GM12878 (cell line): ENCODE results near the gene KPTN. TPM values are rescaled to one million over a fixed set of nuclear protein-coding genes. Genes with fewer than 3 reads are reported as not detected.

Source experiments
- ATAC-seq: fragments of 200-7000 bp; cut with Tn5 transposase; 3 replicates; pipeline ENCODE4 v1.9.1; 2020; ENCODE audit warnings: mild to moderate bottlenecking, moderate library complexity
- BruUV-seq: library from RNA; stranded (reverse); fragments of 400-500 nt; replicated peaks from 2 replicates; lab custom pipeline; 2021; lab: Mats Ljungman, UMichigan
- CTCF ChIA-PET: fragments of 300-600 bp; sonication (Branson Sonifier 250); formaldehyde crosslinking; extraction: SDS; loops from one replicate; lab custom pipeline; 2021; ENCODE audit warnings: inconsistent platforms; lab: Yijun Ruan, JAX
- POLR2A ChIA-PET: fragments of 350-600 bp; formaldehyde crosslinking; extraction: SDS; loops from one replicate; lab custom pipeline; 2021; ENCODE audit warnings: inconsistent platforms; lab: Charles Lee
- RAD21 ChIA-PET: fragments of 300-600 bp; sonication (Branson Sonifier 250); formaldehyde crosslinking; loops from one replicate; lab custom pipeline; 2023; ENCODE audit warnings: antibody characterized with exemption; ENCODE audit not compliant: unreplicated experiment; lab: Charles Lee
- SMC1A ChIA-PET: fragments of 300-600 bp; sonication (Branson Sonifier 250); formaldehyde crosslinking; loops from one replicate; lab custom pipeline; 2023; ENCODE audit not compliant: unreplicated experiment, uncharacterized antibody; lab: Charles Lee
- DNase-seq: peaks from one replicate; pipeline ENCODE4 v3.0.0-alpha.2; 2011; ENCODE audit warnings: low read depth, low spot score
- FAIRE-seq: peaks from 3 replicates; lab custom pipeline; 2011; peaks lifted over from hg19 to GRCh38; lab: Jason Lieb, UNC
- H2AFZ ChIP-seq: 2 replicates; pipeline ENCODE4 v1.6.0; 2011; ENCODE audit warnings: low read depth, low read length, control low read depth; ENCODE audit not compliant: control insufficient read depth
- H3K27ac ChIP-seq: 2 replicates; pipeline ENCODE4 v1.5.1; 2011; ENCODE audit warnings: control low read depth; ENCODE audit not compliant: control insufficient read depth, insufficient read depth
- H3K27me3 ChIP-seq, 2 experiments: replicated peaks in 1 of 2; 2 replicates each; pipeline versions ENCODE4 v1.6.0 to v1.6.1; 2011; ENCODE audit warnings: low read length in 1 of 2; ENCODE audit not compliant: control insufficient read depth in 2 of 2, insufficient read depth in 2 of 2
- H3K36me3 ChIP-seq, 2 experiments: 2 replicates each; pipeline ENCODE4 v1.5.1; 2011; ENCODE audit warnings: low read length in 1 of 2; ENCODE audit not compliant: control insufficient read depth in 2 of 2, insufficient read depth in 2 of 2
- H3K4me1 ChIP-seq: 2 replicates; pipeline ENCODE4 v1.6.1; 2011; ENCODE audit warnings: mild to moderate bottlenecking, low read length, moderate library complexity, mixed read lengths; ENCODE audit not compliant: control insufficient read depth, insufficient read depth
- H3K4me2 ChIP-seq: 2 replicates; pipeline ENCODE4 v1.6.0; 2011; ENCODE audit warnings: control low read depth; ENCODE audit not compliant: control insufficient read depth, insufficient read depth
- H3K4me3 ChIP-seq: fragments of 200-600 bp; sonication (generic); 2 replicates; pipeline ENCODE4 v1.5.1; 2016
- H3K79me2 ChIP-seq: 2 replicates; pipeline ENCODE4 v1.6.0; 2011; ENCODE audit warnings: low read length; ENCODE audit not compliant: control insufficient read depth, insufficient read depth
- H3K9ac ChIP-seq: 2 replicates; pipeline ENCODE4 v1.8.0; 2011; ENCODE audit warnings: low read length, control low read depth, mixed read lengths; ENCODE audit not compliant: control insufficient read depth, insufficient read depth
- H3K9me3 ChIP-seq: replicated peaks from 3 replicates; pipeline ENCODE4 v1.5.1; 2011; ENCODE audit warnings: mild to moderate bottlenecking, low read length; ENCODE audit not compliant: control insufficient read depth, insufficient read depth
- H4K20me1 ChIP-seq: 2 replicates; pipeline ENCODE4 v1.6.0; 2011; ENCODE audit not compliant: control insufficient read depth, insufficient read depth
- BHLHE40 ChIP-seq, 2 experiments: fragments of 450-650 bp in 1 of 2; IDR thresholded peaks; 2 replicates each; pipeline ENCODE4 v1.6.1; 2011 to 2017; ENCODE audit warnings: low read depth in 2 of 2, borderline replicate concordance in 1 of 2, improper control_type of control experiment in 1 of 2, low read length in 1 of 2, mild to moderate bottlenecking in 1 of 2
- CREB1 ChIP-seq: IDR thresholded peaks from 2 replicates; pipeline ENCODE4 v1.6.1; 2012; ENCODE audit warnings: low read depth, mild to moderate bottlenecking, inconsistent platforms
- ESRRA ChIP-seq: IDR thresholded peaks from 2 replicates; pipeline ENCODE4 v1.6.1; 2012; ENCODE audit warnings: mild to moderate bottlenecking, low read length, improper control_type of control experiment
- FOXK2 ChIP-seq: fragments of 450-650 bp; IDR thresholded peaks from 2 replicates; pipeline ENCODE4 v1.6.1; 2017; ENCODE audit warnings: mild to moderate bottlenecking, moderate library complexity
- MTA3 ChIP-seq: IDR thresholded peaks from 2 replicates; pipeline ENCODE4 v1.6.1; 2012; ENCODE audit warnings: low read length, inconsistent platforms, borderline replicate concordance
- MYC ChIP-seq: IDR thresholded peaks from 2 replicates; pipeline ENCODE4 v1.6.1; 2011; ENCODE audit warnings: mild to moderate bottlenecking, low read length, moderate library complexity, inconsistent platforms; ENCODE audit not compliant: insufficient read depth, insufficient replicate concordance, insufficient read length, severe bottlenecking
- NFYB ChIP-seq: IDR thresholded peaks from 2 replicates; pipeline ENCODE4 v1.6.1; 2011; ENCODE audit warnings: low read depth, mild to moderate bottlenecking, low read length, improper control_type of control experiment, moderate library complexity; ENCODE audit not compliant: insufficient read depth
- RUNX3 ChIP-seq: IDR thresholded peaks from 2 replicates; pipeline ENCODE4 v1.6.1; 2012; ENCODE audit warnings: low read length, inconsistent platforms
- STAT1 ChIP-seq: fragments of 450-650 bp; conservative IDR thresholded peaks from 2 replicates; pipeline ENCODE4 v1.6.1; 2014; ENCODE audit warnings: antibody characterized with exemption, mild to moderate bottlenecking
- TCF12 ChIP-seq: IDR thresholded peaks from 2 replicates; pipeline ENCODE4 v1.6.1; 2011; ENCODE audit warnings: low read depth, mild to moderate bottlenecking, low read length
- TCF3 ChIP-seq: IDR thresholded peaks from 2 replicates; pipeline ENCODE4 v1.6.1; 2012; ENCODE audit warnings: low read depth, mild to moderate bottlenecking, low read length, borderline replicate concordance; ENCODE audit not compliant: insufficient read depth
- WGBS: methylation state at CpG from one replicate; pipeline ENCODE4 v1.1.6; 2016; ENCODE audit warnings: low lambda C conversion rate; ENCODE audit not compliant: insufficient replicate concordance, insufficient coverage; ENCODE audit errors: missing lambda C conversion rate; 5-methylcytosine and 5-hydroxymethylcytosine counted together
- in situ Hi-C: fragments of 300-500 bp; cut with MboI; formaldehyde crosslinking; loops from 9 replicates; pipeline ENCODE4 v1.14.3; 2018; ENCODE audit warnings: mixed read lengths
- intact Hi-C: fragments of 100-400 bp; cut with micrococcal nuclease; formaldehyde crosslinking; loops from one replicate; pipeline ENCODE4 v1.14.2; 2022; ENCODE audit not compliant: unreplicated experiment
- polyA plus RNA-seq, 11 experiments: library from polyadenylated mRNA; depleted of rRNA in 4 of 11; unstranded in 6 of 11; stranded (reverse) in 5 of 11; fragments of >200 nt; fragmentation: Nextera tagmentation in 4 of 11; fragmentation: Illumina TruSeq in 1 of 11; extraction: Ambion mirVana in 4 of 11; extraction: Trizol in 1 of 11; gene quantifications; 1 replicate in 1 of 11; 2 replicates in 10 of 11; pipeline versions ENCODE4 v1.2.1 to v1.2.3, GENCODE V29; 2011 to 2016; ENCODE audit warnings: inconsistent platforms in 2 of 11, missing spikeins in 2 of 11, low read depth in 1 of 11
- total RNA-seq, 4 experiments: library from RNA; depleted of rRNA in 3 of 4; stranded (reverse); fragments of >200 nt in 3 of 4; fragmentation: Illumina TruSeq in 1 of 4; extraction: Trizol in 1 of 4; gene quantifications; 2 replicates each; pipeline versions ENCODE4 v1.2.1 to v1.2.3, GENCODE V29; 2013 to 2021
- TF ChIP-seq, protein P1 (sequence below): IDR thresholded peaks from 2 replicates; pipeline ENCODE4 v1.6.1; 2011; ENCODE audit warnings: borderline replicate concordance, low read depth, mild to moderate bottlenecking, moderate library complexity, low read length; ENCODE audit not compliant: insufficient read depth, poor library complexity, severe bottlenecking
- TF ChIP-seq, protein P2 (sequence below): fragments of 450-650 bp; conservative IDR thresholded peaks from 2 replicates; pipeline ENCODE4 v1.6.1; 2017; ENCODE audit warnings: mild to moderate bottlenecking, moderate library complexity
- TF ChIP-seq, protein P3 (sequence below): IDR thresholded peaks from 2 replicates; pipeline ENCODE4 v1.6.1; 2012; ENCODE audit warnings: low read depth, low read length, improper control_type of control experiment

The KPTN gene
- total and polyA plus RNA-seq, 10 of the 15 experiments (the other 5 are each of a cell fraction or from before 2014, with no cell fraction given), result 0.60 to 10.1 (median 6.0) TPM

DNA sequence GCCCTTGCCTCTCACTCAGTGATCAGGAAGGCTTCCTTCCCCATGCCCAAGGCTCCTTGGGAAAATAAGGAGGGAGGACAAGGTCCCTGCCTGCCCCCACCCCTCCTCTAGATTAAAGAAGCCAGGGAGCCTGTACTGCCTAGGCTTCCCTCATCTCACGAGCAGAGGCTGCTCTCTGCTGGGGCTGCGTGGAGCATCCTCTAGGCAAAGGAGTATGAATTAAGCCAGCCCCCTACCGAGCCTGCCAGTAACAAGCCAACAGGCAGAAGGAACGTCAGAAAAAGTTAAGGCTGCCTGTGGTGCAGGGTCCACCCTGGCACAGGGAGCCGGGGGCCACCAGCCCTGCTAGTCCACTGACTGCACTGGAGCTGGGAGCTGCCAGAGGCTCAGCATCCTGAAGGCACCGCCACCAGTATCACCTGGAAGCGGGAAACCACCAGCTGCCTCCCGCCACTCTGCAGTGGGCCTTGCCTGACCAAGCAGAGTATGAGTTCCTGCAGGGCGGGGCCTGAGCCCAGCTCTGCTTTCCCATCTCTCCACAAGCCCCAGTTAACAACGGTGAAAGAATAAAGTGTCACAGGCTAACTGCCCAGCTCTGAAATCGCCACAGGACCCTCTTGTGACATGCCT lies 24.0 kb upstream of the KPTN start (continued):
- TF ChIP-seq, protein P1, sequence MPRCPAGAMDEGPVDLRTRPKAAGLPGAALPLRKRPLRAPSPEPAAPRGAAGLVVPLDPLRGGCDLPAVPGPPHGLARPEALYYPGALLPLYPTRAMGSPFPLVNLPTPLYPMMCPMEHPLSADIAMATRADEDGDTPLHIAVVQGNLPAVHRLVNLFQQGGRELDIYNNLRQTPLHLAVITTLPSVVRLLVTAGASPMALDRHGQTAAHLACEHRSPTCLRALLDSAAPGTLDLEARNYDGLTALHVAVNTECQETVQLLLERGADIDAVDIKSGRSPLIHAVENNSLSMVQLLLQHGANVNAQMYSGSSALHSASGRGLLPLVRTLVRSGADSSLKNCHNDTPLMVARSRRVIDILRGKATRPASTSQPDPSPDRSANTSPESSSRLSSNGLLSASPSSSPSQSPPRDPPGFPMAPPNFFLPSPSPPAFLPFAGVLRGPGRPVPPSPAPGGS, result no peak
- TF ChIP-seq MYC (no peak), MTA3 (no peak)

DNA sequence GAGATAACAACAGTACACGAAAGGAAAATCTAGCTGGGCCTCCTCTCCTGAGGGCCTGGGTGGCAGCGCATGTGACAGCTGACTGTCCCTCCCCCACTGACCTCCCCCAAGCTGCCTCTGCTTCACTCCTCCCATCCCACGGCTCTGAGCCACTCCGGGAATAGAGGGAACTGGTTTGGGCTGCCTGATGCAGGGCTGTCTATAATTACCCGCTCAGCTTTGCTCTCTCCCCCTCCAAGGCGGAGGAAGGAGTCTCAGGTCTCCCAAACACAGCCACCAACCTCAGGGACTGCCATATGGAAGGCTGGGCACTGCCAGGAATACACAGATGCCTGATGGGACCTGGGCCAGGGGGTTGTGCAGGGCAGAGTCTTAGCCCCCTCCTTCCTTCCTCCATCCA lies 23.0 kb upstream of the KPTN start:
- ChIA-PET POLR2A (interaction anchor here (0.6 kb wide), 1 partner anchor 9 kb away, joined by 3 read pairs; no protein-coding TSS in a partner anchor), CTCF (interaction anchor here (0.6 to 1.0 kb wide), 2 partner anchors 9 to 208 kb away, joined by 3 to 6 read pairs; no protein-coding TSS in a partner anchor), SMC1A (no interaction called here), RAD21 (no interaction called here)
- TF ChIP-seq CREB1 (no peak), ESRRA (no peak), BHLHE40 (IDR thresholded peaks at IDR 0.05; ENCODE audit: borderline replicate concordance in 1 of 2, low read depth in 2 of 2, low read length in 1 of 2) (no peak), TCF3 (no peak), STAT1 (no peak), TCF12 (no peak), FOXK2 (no peak), RUNX3 (no peak), NFYB (no peak)
- TF ChIP-seq, protein P2, sequence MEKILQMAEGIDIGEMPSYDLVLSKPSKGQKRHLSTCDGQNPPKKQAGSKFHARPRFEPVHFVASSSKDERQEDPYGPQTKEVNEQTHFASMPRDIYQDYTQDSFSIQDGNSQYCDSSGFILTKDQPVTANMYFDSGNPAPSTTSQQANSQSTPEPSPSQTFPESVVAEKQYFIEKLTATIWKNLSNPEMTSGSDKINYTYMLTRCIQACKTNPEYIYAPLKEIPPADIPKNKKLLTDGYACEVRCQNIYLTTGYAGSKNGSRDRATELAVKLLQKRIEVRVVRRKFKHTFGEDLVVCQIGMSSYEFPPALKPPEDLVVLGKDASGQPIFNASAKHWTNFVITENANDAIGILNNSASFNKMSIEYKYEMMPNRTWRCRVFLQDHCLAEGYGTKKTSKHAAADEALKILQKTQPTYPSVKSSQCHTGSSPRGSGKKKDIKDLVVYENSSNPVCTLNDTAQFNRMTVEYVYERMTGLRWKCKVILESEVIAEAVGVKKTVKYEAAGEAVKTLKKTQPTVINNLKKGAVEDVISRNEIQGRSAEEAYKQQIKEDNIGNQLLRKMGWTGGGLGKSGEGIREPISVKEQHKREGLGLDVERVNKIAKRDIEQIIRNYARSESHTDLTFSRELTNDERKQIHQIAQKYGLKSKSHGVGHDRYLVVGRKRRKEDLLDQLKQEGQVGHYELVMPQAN, result no peak
- TF ChIP-seq, protein P3, sequence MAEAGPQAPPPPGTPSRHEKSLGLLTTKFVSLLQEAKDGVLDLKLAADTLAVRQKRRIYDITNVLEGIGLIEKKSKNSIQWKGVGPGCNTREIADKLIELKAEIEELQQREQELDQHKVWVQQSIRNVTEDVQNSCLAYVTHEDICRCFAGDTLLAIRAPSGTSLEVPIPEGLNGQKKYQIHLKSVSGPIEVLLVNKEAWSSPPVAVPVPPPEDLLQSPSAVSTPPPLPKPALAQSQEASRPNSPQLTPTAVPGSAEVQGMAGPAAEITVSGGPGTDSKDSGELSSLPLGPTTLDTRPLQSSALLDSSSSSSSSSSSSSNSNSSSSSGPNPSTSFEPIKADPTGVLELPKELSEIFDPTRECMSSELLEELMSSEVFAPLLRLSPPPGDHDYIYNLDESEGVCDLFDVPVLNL, result no peak
- TF ChIP-seq, protein P1, result no peak
- Histone ChIP-seq H3K79me2 (peaks cover 45% of the 10 kb centered on the region), H3K9ac (no peak overlapping the region), H3K4me1 (no peaks in the 10 kb centered on the region; the same call in 1 of the 2 replicates), H3K4me3 (no peak overlapping the region), H4K20me1 (no peaks in the 10 kb centered on the region; the same call in 1 of the 2 replicates), H3K36me3 (peaks cover 20% of the 10 kb centered on the region in 2 experiments), H3K27me3 (no peaks in the 10 kb centered on the region), H3K4me2 (no peak overlapping the region), H2AFZ (no peak overlapping the region), H3K27ac (no peak overlapping the region), H3K9me3 (no peaks in the 10 kb centered on the region)
- ATAC-seq, result no peak
- in situ Hi-C loops, result no loop called here
- 95% methylated on average over 6 of the region's 6 CpGs for WGBS
- no peak for DNase-seq
- no peak for FAIRE-seq
- intact Hi-C loops, result no loop called here
- no TSS peak for BruUV-seq
